ENCODE measurements around the gene GNG7. TPM values are rescaled to one million over a fixed set of nuclear protein-coding genes. Genes with fewer than 3 reads are reported as not detected.
"Not testable (repeated sequence)": the region's sequence is repeated elsewhere in the genome, so short reads cannot be mapped to it uniquely, and the experiment has no call there.

The GNG7 gene
- total RNA-seq, 2 experiments from 2014 or later, result 0.08 to 0.13 TPM

DNA sequence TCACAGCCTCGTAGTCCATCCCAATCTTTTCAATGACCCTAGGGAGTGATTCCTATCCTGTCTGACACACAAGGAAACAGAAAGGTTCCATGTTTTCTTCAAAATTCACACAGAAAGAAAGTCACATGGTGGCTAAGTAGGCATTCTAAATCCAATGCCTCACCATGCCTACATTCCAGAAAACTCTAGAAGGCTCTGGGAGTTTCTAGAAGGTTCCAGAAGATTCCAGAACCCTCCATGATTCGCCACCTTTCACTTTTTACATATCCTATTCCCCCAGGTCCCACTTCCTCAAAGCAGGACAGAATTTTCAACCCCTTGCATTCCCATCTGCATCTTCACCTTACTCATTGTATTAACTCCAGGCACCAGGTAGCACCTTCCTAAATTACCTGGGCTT, 23.1 kb downstream of the GNG7 start:
- no peak overlapping the region for H3K27ac Mint-ChIP-seq
- ATAC-seq (no peak), DNase-seq (no peak)
- H3K4me3 Mint-ChIP-seq, result no peak overlapping the region
- POLR2A ChIA-PET, result no interaction called here
- CTCF ChIA-PET, result no interaction called here
- H3K4me1 Mint-ChIP-seq (ENCODE audit: low read depth), result no peaks in the 10 kb centered on the region
- no peaks in the 10 kb centered on the region for H3K9me3 Mint-ChIP-seq (ENCODE audit: insufficient read depth)
- no peaks in the 10 kb centered on the region for H3K27me3 Mint-ChIP-seq (ENCODE audit: low read depth)
- H3K36me3 Mint-ChIP-seq (ENCODE audit: low read depth), result no peaks in the 10 kb centered on the region

DNA sequence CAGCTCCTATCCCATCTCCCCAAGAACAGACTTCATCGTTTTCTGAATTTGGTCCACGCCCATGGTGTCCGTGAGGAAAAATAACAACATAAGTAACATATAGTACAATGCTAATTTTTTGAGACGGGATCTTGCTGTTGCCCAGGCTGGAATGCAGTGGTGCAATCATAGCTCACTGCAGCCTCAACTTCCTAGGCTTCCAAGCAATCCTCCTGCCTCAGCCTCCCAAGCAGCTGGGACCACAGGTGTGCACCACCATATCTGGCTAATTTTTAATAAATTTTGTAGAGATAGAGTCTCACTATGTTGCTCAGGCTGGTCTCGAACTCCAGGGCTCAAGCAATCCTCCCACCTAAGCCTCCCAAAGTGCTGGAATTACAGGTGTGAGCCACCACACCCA, 23.5 kb downstream of the GNG7 start:
- H3K36me3 Mint-ChIP-seq (ENCODE audit: low read depth); DNase-seq; H3K9me3 Mint-ChIP-seq (ENCODE audit: insufficient read depth); H3K27me3 Mint-ChIP-seq (ENCODE audit: low read depth); H3K4me3 Mint-ChIP-seq; H3K27ac Mint-ChIP-seq; H3K4me1 Mint-ChIP-seq (ENCODE audit: low read depth); POLR2A ChIA-PET; ATAC-seq: not testable (repeated sequence)
- CTCF ChIA-PET, result interaction anchor here (0.6 kb wide), 1 partner anchor 177 kb away, joined by 3 read pairs; no protein-coding TSS in a partner anchor

DNA sequence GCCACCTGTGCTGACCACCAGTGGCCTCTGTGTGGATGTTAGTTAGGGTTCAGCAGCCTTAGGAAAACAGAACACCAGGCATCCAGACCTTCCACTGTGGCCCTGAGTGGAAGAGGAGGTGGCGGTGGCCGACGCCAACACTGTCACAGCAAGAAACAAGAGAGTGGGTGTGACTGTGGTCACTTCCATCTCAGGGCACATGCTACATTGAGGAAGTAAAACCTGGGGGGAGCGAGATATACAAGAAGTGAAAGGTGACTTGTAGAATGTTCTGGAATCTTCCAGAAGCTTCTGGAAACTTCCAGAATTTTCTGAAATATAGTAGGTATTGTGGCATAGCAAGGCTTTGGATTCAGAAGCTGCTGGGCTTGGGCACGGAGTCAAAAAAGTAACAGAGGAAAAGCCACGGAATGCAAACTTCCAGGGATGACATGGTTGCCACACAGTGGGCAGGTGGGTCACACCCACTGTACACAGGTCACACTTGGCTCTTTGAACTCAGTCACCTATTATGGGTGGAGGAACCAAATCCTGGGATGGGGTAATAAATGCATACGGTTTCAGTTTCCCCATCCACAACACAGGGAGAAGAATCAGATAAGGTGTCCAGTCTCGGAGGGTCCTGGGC, 24.3 kb downstream of the GNG7 start:
- H3K36me3 Mint-ChIP-seq (ENCODE audit: low read depth), result no peaks in the 10 kb centered on the region
- H3K4me3 Mint-ChIP-seq, result no peak overlapping the region
- no peaks in the 10 kb centered on the region for H3K4me1 Mint-ChIP-seq (ENCODE audit: low read depth)
- ATAC-seq (no peak), DNase-seq (no peak)
- peak overlapping the region; percentile 19 for H3K27ac Mint-ChIP-seq
- POLR2A ChIA-PET, result no interaction called here
- no peaks in the 10 kb centered on the region for H3K27me3 Mint-ChIP-seq (ENCODE audit: low read depth)
- H3K9me3 Mint-ChIP-seq (ENCODE audit: insufficient read depth), result no peaks in the 10 kb centered on the region
- CTCF ChIA-PET, result interaction anchor here (0.6 kb wide), 2 partner anchors 26 to 176 kb away, joined by 3 read pairs; no protein-coding TSS in a partner anchor

DNA sequence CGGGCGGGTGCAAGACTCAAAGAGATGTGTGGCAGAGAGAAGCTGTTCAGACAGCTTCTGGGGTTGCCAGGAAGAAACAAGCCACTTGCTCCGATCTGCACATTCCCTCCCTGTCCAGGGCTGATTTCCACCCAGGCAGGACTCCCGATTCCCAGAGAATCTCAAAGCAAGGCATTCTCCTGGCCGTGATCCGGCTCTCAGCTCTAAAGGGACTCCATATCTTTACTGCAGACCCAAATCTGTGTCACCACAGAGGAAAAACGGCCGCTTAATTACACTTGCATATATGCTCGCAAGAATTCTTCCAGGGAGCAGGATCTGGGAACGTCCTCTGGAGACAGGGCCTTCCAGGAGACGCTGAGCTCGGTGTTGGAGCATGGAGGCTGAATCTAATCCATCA, 25.7 kb downstream of the GNG7 start:
- ChIA-PET POLR2A (no interaction called here), CTCF (interaction anchor here (0.6 kb wide), 1 partner anchor 12 kb away, joined by 3 read pairs; no protein-coding TSS in a partner anchor)
- Mint-ChIP-seq H3K27ac (no peak overlapping the region), H3K9me3 (ENCODE audit: insufficient read depth) (no peaks in the 10 kb centered on the region), H3K4me3 (no peak overlapping the region), H3K36me3 (ENCODE audit: low read depth) (no peaks in the 10 kb centered on the region), H3K4me1 (ENCODE audit: low read depth) (no peaks in the 10 kb centered on the region), H3K27me3 (ENCODE audit: low read depth) (no peaks in the 10 kb centered on the region)
- DNase-seq (no peak), ATAC-seq (no peak)

DNA sequence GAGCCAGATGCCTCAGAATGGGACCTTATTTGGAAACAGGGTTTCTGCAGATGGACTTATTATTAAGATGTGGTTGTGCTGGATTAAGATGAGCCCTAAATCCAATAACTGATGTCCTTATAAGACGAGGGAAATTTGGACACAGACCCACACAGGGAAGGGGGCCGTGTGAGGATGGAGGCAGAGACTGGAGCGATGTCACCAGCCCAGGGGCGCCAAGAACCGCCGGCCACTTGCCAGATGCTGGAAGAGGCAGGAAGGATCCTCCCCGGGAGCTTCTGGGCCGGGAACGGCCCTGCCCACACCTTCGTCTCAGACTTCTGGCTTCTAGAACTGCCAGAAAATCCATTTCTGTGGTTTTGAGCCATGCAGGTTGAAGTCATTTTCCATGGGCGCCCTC, 26.6 kb downstream of the GNG7 start:
- no peaks in the 10 kb centered on the region for H3K36me3 Mint-ChIP-seq (ENCODE audit: low read depth)

DNA sequence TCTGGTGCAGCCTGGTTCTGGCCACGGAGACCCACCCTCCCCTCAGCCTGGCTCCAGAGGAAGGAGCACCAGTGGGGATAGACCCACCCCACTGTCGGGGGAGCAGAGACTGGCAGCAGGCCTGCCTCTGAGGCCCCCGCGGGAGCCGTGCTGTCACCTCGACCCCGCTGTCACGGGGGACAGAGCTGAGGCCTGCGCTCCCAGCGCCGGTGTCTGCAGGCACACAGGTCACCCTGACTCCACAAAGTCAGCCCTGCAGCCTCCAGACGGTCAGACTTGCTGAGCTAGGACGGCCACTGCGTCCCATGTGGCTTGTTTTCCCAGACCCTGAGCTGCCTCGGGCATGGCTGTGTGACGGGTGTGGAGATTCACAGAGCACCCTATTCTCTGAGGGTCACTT, 32.3 kb downstream of the GNG7 start:
- ChIA-PET CTCF (no interaction called here), POLR2A (no interaction called here)
- no peak overlapping the region for H3K4me3 Mint-ChIP-seq
- DNase-seq, result no peak
- H3K4me1 Mint-ChIP-seq (ENCODE audit: low read depth), result no peaks in the 10 kb centered on the region
- no peaks in the 10 kb centered on the region for H3K27me3 Mint-ChIP-seq (ENCODE audit: low read depth)
- H3K27ac Mint-ChIP-seq, result no peak overlapping the region
- ATAC-seq, result no peak
- no peaks in the 10 kb centered on the region for H3K9me3 Mint-ChIP-seq (ENCODE audit: insufficient read depth)
- no peaks in the 10 kb centered on the region for H3K36me3 Mint-ChIP-seq (ENCODE audit: low read depth)

More for the DNA sequence above, 26.6 kb downstream of the GNG7 start:
- POLR2A ChIA-PET, result no interaction called here
- H3K9me3 Mint-ChIP-seq (ENCODE audit: insufficient read depth), result no peaks in the 10 kb centered on the region
- H3K4me3 Mint-ChIP-seq, result no peak overlapping the region
- CTCF ChIA-PET, result no interaction called here
- H3K27me3 Mint-ChIP-seq (ENCODE audit: low read depth), result no peaks in the 10 kb centered on the region
- DNase-seq (no peak), ATAC-seq (no peak)
- H3K4me1 Mint-ChIP-seq (ENCODE audit: low read depth), result no peaks in the 10 kb centered on the region
- no peak overlapping the region for H3K27ac Mint-ChIP-seq

DNA sequence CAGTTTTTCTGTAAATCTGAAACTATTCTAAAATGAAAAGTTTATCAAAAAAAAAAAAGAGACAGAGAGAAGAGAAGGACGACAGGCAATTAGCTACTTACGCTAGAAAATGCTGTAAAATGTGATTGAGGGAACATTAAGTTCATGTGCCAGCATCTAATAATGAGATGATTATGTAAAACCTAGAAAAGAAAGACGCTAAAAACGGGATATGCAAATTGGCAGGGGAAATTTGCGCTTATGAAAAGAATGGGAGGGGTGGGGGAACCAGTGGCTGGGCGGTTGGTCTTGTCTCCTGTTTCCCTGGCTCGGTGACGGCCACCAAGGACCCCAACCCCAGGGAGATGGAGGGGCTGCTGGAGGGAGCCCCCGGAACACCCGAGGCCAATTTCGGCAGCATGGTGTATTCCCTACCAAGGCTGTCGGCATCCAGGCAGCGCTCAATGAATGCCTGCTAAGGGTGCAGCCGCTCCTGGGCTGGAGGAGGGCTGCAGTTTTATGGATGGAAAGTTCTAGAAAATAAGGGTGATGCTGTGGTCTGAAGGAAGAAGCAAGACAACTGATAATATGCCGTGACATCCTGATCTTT, 34.2 kb downstream of the GNG7 start:
- ATAC-seq (no peak), DNase-seq (no peak)
- no peaks in the 10 kb centered on the region for H3K27me3 Mint-ChIP-seq (ENCODE audit: low read depth)
- no peak overlapping the region for H3K4me3 Mint-ChIP-seq
- ChIA-PET CTCF (no interaction called here), POLR2A (no interaction called here)
- H3K9me3 Mint-ChIP-seq (ENCODE audit: insufficient read depth), result no peaks in the 10 kb centered on the region
- H3K36me3 Mint-ChIP-seq (ENCODE audit: low read depth), result no peaks in the 10 kb centered on the region
- no peaks in the 10 kb centered on the region for H3K4me1 Mint-ChIP-seq (ENCODE audit: low read depth)
- no peak overlapping the region for H3K27ac Mint-ChIP-seq

DNA sequence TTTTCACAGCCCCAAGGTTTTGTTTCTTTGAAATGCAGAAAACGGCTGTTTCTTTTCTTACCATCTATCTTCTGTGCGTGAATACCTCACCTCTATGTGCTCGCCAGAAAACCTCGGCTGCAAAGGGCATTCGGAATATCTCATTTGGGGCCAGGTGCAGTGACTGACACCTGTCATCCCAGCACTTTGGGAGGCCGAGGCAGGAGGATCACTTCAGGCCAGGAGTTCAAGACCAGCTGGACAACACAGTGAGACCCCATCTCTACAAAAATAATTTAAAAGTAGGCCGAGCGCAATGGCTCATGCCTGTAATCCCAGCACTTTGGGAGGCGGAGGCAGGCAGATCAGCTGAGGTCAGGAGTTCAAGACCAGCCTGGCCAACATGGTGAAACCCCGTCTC, 35.1 kb downstream of the GNG7 start:
- ATAC-seq; H3K27ac Mint-ChIP-seq; POLR2A ChIA-PET; H3K4me1 Mint-ChIP-seq (ENCODE audit: low read depth); H3K4me3 Mint-ChIP-seq; CTCF ChIA-PET; H3K27me3 Mint-ChIP-seq (ENCODE audit: low read depth); H3K9me3 Mint-ChIP-seq (ENCODE audit: insufficient read depth); DNase-seq; H3K36me3 Mint-ChIP-seq (ENCODE audit: low read depth): not testable (repeated sequence)

DNA sequence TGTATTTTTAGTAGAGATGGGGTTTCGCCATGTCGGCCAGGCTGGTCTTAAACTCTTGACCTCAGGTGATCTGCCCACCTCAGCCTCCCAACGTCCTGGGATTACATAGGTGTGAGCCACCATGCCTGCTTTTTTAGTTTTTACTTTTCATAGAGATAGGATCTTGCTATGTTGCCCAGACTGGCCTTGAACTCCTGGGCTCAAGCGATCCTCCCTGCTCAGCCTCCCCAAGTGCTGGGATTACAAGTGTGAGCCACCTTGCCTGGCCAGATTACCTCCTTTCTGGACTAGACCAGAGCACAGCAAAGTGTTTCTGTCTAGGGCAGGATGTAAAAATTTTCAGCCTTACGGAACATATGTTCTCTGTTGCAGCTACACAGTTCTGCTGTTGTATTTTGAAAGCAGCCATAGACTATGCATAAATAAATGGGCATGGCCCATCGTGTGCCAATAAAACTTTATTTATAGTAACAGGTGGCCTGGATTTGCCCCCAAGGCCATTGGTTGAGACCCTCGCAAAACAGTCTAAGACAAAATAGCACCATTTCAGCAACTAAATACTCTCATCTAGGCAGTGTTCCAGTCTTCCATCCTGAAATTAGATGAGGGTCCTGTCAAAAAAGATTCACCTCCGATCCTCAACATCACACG, 36.0 kb downstream of the GNG7 start:
- CTCF ChIA-PET, result interaction anchor here (1.9 kb wide), 1 partner anchor 18 kb away, joined by 5 read pairs; no protein-coding TSS in a partner anchor
- H3K27ac Mint-ChIP-seq, result no peak overlapping the region
- DNase-seq (no peak), ATAC-seq (no peak)
- H3K27me3 Mint-ChIP-seq (ENCODE audit: low read depth), result no peaks in the 10 kb centered on the region
- no peaks in the 10 kb centered on the region for H3K9me3 Mint-ChIP-seq (ENCODE audit: insufficient read depth)
- POLR2A ChIA-PET, result no interaction called here
- H3K36me3 Mint-ChIP-seq (ENCODE audit: low read depth), result no peaks in the 10 kb centered on the region
- H3K4me3 Mint-ChIP-seq, result no peak overlapping the region
- no peaks in the 10 kb centered on the region for H3K4me1 Mint-ChIP-seq (ENCODE audit: low read depth)

DNA sequence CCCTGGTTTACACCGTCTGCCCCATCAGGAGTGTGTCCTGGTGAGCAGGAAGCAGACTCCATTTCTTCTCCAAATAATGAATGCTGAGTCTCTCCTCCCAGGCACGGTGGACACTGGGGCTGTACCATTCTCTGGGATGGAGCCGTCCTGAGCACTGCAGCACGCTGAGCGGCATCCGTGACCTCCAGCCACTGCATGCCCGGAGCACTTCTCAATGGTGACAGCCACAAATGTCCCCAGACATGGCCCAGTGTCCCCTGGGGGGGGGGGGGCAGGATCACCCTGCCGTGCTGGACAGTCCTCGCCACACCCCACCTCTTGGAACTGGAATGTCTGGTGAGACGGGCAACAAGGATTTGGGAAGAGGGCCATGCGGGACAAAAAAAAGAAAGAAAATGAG, 37.4 kb downstream of the GNG7 start:
- Mint-ChIP-seq H3K27ac (no peak overlapping the region), H3K9me3 (ENCODE audit: insufficient read depth) (no peaks in the 10 kb centered on the region), H3K36me3 (ENCODE audit: low read depth) (no peaks in the 10 kb centered on the region), H3K4me3 (no peak overlapping the region), H3K4me1 (ENCODE audit: low read depth) (no peaks in the 10 kb centered on the region), H3K27me3 (ENCODE audit: low read depth) (no peaks in the 10 kb centered on the region)
- DNase-seq (no peak), ATAC-seq (no peak)
- ChIA-PET CTCF (interaction anchor here (0.6 to 1.9 kb wide), 2 partner anchors 12 to 17 kb away, joined by 3 to 5 read pairs; no protein-coding TSS in a partner anchor), POLR2A (interaction anchor here (0.7 kb wide), 1 partner anchor 260 kb away, joined by 4 read pairs; no protein-coding TSS in a partner anchor)

DNA sequence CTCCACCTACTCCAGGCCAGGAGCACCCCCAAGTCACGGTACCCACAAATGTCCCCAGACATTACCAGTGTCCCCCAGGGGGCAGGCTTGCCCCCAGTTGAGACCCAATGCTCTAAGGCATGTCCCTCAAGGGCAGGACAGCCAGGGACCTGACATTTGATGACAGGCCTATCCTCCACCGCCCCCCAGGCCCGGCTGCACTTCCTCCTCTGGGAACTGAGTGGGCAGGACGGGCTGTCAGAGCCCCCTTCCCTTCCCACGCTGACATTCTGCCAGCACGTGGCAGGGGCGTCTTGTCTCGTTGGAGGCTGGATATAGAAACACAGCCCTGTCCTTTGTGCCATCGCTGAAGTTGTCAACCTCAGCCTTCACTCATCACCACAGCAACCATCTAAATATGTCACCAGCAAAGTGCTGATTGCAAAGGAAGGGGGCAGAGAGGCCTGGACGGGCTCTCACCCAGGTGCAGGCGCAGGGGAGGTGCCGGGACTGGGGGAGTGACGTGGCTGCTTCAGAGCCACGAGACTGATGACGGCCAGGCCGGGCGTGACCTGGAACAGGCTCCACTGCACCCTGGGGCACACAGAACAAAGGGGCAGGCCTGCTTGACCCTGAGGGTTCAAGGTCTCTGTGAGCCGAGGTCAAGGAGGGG, 38.4 kb downstream of the GNG7 start:
- DNase-seq, result no peak
- POLR2A ChIA-PET, result no interaction called here
- no peaks in the 10 kb centered on the region for H3K27me3 Mint-ChIP-seq (ENCODE audit: low read depth)
- no peak for ATAC-seq
- H3K4me1 Mint-ChIP-seq (ENCODE audit: low read depth), result no peaks in the 10 kb centered on the region
- CTCF ChIA-PET, result interaction anchor here (1.9 kb wide), 1 partner anchor 16 kb away, joined by 5 read pairs; no protein-coding TSS in a partner anchor
- no peak overlapping the region for H3K27ac Mint-ChIP-seq
- no peaks in the 10 kb centered on the region for H3K36me3 Mint-ChIP-seq (ENCODE audit: low read depth)
- no peak overlapping the region for H3K4me3 Mint-ChIP-seq
- H3K9me3 Mint-ChIP-seq (ENCODE audit: insufficient read depth), result no peaks in the 10 kb centered on the region

DNA sequence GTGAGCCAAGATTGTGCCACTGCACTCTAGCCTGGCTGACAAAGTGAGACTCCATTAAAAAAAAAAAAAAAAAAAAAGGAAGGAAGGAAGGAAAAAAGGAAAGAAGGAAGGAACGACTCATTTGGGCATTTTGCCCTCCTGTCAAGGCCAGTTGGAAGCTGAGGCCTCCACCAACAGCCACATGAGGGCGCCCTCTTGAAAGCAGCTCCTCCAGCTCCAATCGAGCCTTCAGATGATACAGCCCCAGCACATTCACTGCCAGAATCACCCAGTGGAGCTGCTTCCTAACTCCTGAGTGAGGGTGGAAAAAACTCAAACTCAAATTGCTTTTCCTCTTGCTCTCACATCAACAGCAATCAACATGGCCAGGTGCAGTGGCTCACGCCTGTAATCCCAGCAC, 40.9 kb downstream of the GNG7 start:
- Mint-ChIP-seq H3K27me3 (ENCODE audit: low read depth) (no peaks in the 10 kb centered on the region), H3K36me3 (ENCODE audit: low read depth) (no peaks in the 10 kb centered on the region), H3K4me1 (ENCODE audit: low read depth) (no peaks in the 10 kb centered on the region), H3K27ac (no peak overlapping the region), H3K4me3 (no peak overlapping the region), H3K9me3 (ENCODE audit: insufficient read depth) (no peaks in the 10 kb centered on the region)
- ATAC-seq, result no peak
- ChIA-PET POLR2A (no interaction called here), CTCF (interaction anchor here (1.0 to 2.2 kb wide), 2 partner anchors 13 to 89 kb away, joined by 3 to 10 read pairs; no protein-coding TSS in a partner anchor)
- DNase-seq, result peak; percentile 30
